ENCODE data around the gene TMEM44.
"Not testable (repeated sequence)": the region's sequence is repeated elsewhere in the genome, so short reads cannot be mapped to it uniquely, and the experiment has no call there.

The TMEM44 gene

GRCh38 chr3:194631696-194632095 lies 1.5 kb downstream of the TMEM44 start:
- no peak overlapping the region for H2AFZ ChIP-seq (ENCODE audit: low read length)
- no peak overlapping the region for H3K4me2 ChIP-seq (ENCODE audit: insufficient read depth, low read length, poor library complexity, severe bottlenecking)
- H3K36me3 ChIP-seq (replicated peaks in 1 of 2; ENCODE audit: control insufficient read depth in 2 of 2, insufficient read depth in 2 of 2, low read length in 2 of 2), result peaks cover 21 to 41% of the 10 kb centered on the region in 2 donors
- H2BK120ac ChIP-seq (ENCODE audit: low read depth, low read length), result no peak overlapping the region
- no peak overlapping the region for H3K4ac ChIP-seq (ENCODE audit: low read length)
- no peak overlapping the region for H2BK5ac ChIP-seq (ENCODE audit: low read length)
- H2AK5ac ChIP-seq (ENCODE audit: low read depth, low read length), result no peak overlapping the region
- H3K23ac ChIP-seq (ENCODE audit: low read depth, low read length, poor library complexity), result no peak overlapping the region
- H3K79me1 ChIP-seq (ENCODE audit: low read depth, low read length), result no peaks in the 10 kb centered on the region
- H3K4me3 ChIP-seq (ENCODE audit: low read length in 2 of 2), result no peak overlapping the region
- no peak overlapping the region for H2BK12ac ChIP-seq (ENCODE audit: low read length)
- H3K27ac ChIP-seq (replicated peaks; ENCODE audit: low read length), result no peak overlapping the region
- no peak overlapping the region for H2BK15ac ChIP-seq (ENCODE audit: low read length)
- no peaks in the 10 kb centered on the region for H3K4me1 ChIP-seq (ENCODE audit: control insufficient read depth in 2 of 2, insufficient read depth in 1 of 2, low read depth in 1 of 2, low read length in 2 of 2)
- H4K8ac ChIP-seq (ENCODE audit: low read depth, low read length), result no peak overlapping the region
- H3K18ac ChIP-seq (ENCODE audit: low read length), result no peak overlapping the region
- WGBS, 2 donors (ENCODE audit: extremely low coverage in 2 of 2, insufficient read length in 2 of 2, insufficient replicate concordance in 1 of 2), result no CpG with 5 or more reads among the region's 4 CpGs
- no peak overlapping the region for H3K9ac ChIP-seq (ENCODE audit: low read depth, low read length, poor library complexity)
- peaks cover 14 to 32% of the 10 kb centered on the region in 2 donors for H3K9me3 ChIP-seq (replicated peaks in 1 of 2; ENCODE audit: control insufficient read depth in 2 of 2, insufficient read depth in 1 of 2, low read depth in 1 of 2, low read length in 2 of 2)
- H4K91ac ChIP-seq (ENCODE audit: low read depth, low read length, poor library complexity), result no peak overlapping the region
- H3K14ac ChIP-seq (ENCODE audit: low read length), result no peak overlapping the region
- no peaks in the 10 kb centered on the region for H3K27me3 ChIP-seq (ENCODE audit: control insufficient read depth in 3 of 3, insufficient read depth in 3 of 3, low read depth in 1 of 3, low read length in 3 of 3)
- DNase-seq (ENCODE audit: low spot score), result no peak

- not testable (repeated sequence) for H2AK5ac ChIP-seq (ENCODE audit: low read depth, low read length); DNase-seq (ENCODE audit: low spot score); H3K18ac ChIP-seq (ENCODE audit: low read length); H3K9ac ChIP-seq (ENCODE audit: low read depth, low read length, poor library complexity); H4K8ac ChIP-seq (ENCODE audit: low read depth, low read length); H3K79me1 ChIP-seq (ENCODE audit: low read depth, low read length); H3K23ac ChIP-seq (ENCODE audit: low read depth, low read length, poor library complexity); H3K4me1 ChIP-seq (ENCODE audit: control insufficient read depth in 2 of 2, insufficient read depth in 1 of 2, low read depth in 1 of 2, low read length in 2 of 2); H2BK5ac ChIP-seq (ENCODE audit: low read length); H3K4me2 ChIP-seq (ENCODE audit: insufficient read depth, low read length, poor library complexity, severe bottlenecking); H2BK15ac ChIP-seq (ENCODE audit: low read length); H2AFZ ChIP-seq (ENCODE audit: low read length); H3K4ac ChIP-seq (ENCODE audit: low read length); H3K27ac ChIP-seq (replicated peaks; ENCODE audit: low read length); H3K4me3 ChIP-seq (ENCODE audit: low read length in 2 of 2); H2BK12ac ChIP-seq (ENCODE audit: low read length); H3K27me3 ChIP-seq (ENCODE audit: control insufficient read depth in 3 of 3, insufficient read depth in 3 of 3, low read depth in 1 of 3, low read length in 3 of 3); H4K91ac ChIP-seq (ENCODE audit: low read depth, low read length, poor library complexity); H3K14ac ChIP-seq (ENCODE audit: low read length); H2BK120ac ChIP-seq (ENCODE audit: low read depth, low read length)
- peaks cover 29 to 50% of the 10 kb centered on the region in 2 donors for H3K36me3 ChIP-seq (replicated peaks in 1 of 2; ENCODE audit: control insufficient read depth in 2 of 2, insufficient read depth in 2 of 2, low read length in 2 of 2)
- no CpG with 5 or more reads among the region's 29 CpGs for WGBS, 2 donors (ENCODE audit: extremely low coverage in 2 of 2, insufficient read length in 2 of 2, insufficient replicate concordance in 1 of 2)
- H3K9me3 ChIP-seq (replicated peaks in 1 of 2; ENCODE audit: control insufficient read depth in 2 of 2, insufficient read depth in 1 of 2, low read depth in 1 of 2, low read length in 2 of 2), result peaks cover 14 to 32% of the 10 kb centered on the region in 2 donors
Observed at GRCh38 chr3:194630681-194631080, 2.5 kb downstream of the TMEM44 start.

GRCh38 chr3:194624956-194625355 lies 8.3 kb downstream of the TMEM44 start:
- DNase-seq (ENCODE audit: low spot score), result no peak
- no CpG with 5 or more reads among the region's 6 CpGs for WGBS, 2 donors (ENCODE audit: extremely low coverage in 2 of 2, insufficient read length in 2 of 2, insufficient replicate concordance in 1 of 2)
- Histone ChIP-seq H3K9me3 (replicated peaks in 1 of 2; ENCODE audit: control insufficient read depth in 2 of 2, insufficient read depth in 1 of 2, low read depth in 1 of 2, low read length in 2 of 2) (peaks cover 8 to 12% of the 10 kb centered on the region in 2 donors), H2BK120ac (ENCODE audit: low read depth, low read length) (no peak overlapping the region), H2BK15ac (ENCODE audit: low read length) (no peak overlapping the region), H3K27ac (replicated peaks; ENCODE audit: low read length) (no peak overlapping the region), H2BK5ac (ENCODE audit: low read length) (no peak overlapping the region), H2AFZ (ENCODE audit: low read length) (no peak overlapping the region), H3K9ac (ENCODE audit: low read depth, low read length, poor library complexity) (no peak overlapping the region), H2AK5ac (ENCODE audit: low read depth, low read length) (no peak overlapping the region), H3K4me1 (ENCODE audit: control insufficient read depth in 2 of 2, insufficient read depth in 1 of 2, low read depth in 1 of 2, low read length in 2 of 2) (no peaks in the 10 kb centered on the region), H3K36me3 (replicated peaks in 1 of 2; ENCODE audit: control insufficient read depth in 2 of 2, insufficient read depth in 2 of 2, low read length in 2 of 2) (peaks cover 31 to 77% of the 10 kb centered on the region in 2 donors), H4K91ac (ENCODE audit: low read depth, low read length, poor library complexity) (no peak overlapping the region), H3K4ac (ENCODE audit: low read length) (no peak overlapping the region), H3K14ac (ENCODE audit: low read length) (no peak overlapping the region), H3K4me2 (ENCODE audit: insufficient read depth, low read length, poor library complexity, severe bottlenecking) (no peak overlapping the region), H2BK12ac (ENCODE audit: low read length) (no peak overlapping the region), H4K8ac (ENCODE audit: low read depth, low read length) (no peak overlapping the region), H3K18ac (ENCODE audit: low read length) (no peak overlapping the region), H3K4me3 (ENCODE audit: low read length in 2 of 2) (no peak overlapping the region), H3K79me1 (ENCODE audit: low read depth, low read length) (peaks cover 6% of the 10 kb centered on the region), H3K27me3 (ENCODE audit: control insufficient read depth in 3 of 3, insufficient read depth in 3 of 3, low read depth in 1 of 3, low read length in 3 of 3) (no peaks in the 10 kb centered on the region), H3K23ac (ENCODE audit: low read depth, low read length, poor library complexity) (peak overlapping the region; percentile 96)

- H2AK5ac ChIP-seq (ENCODE audit: low read depth, low read length), result no peak overlapping the region
- H3K18ac ChIP-seq (ENCODE audit: low read length), result no peak overlapping the region
- H2AFZ ChIP-seq (ENCODE audit: low read length), result no peak overlapping the region
- no peak for DNase-seq (ENCODE audit: low spot score)
- no CpG with 5 or more reads among the region's 25 CpGs for WGBS, 2 donors (ENCODE audit: extremely low coverage in 2 of 2, insufficient read length in 2 of 2, insufficient replicate concordance in 1 of 2)
- H3K4me3 ChIP-seq (ENCODE audit: low read length in 2 of 2), result peak overlapping the region in 1 of 2 donors; percentile 26
- no peaks in the 10 kb centered on the region for H3K27me3 ChIP-seq (ENCODE audit: control insufficient read depth in 3 of 3, insufficient read depth in 3 of 3, low read depth in 1 of 3, low read length in 3 of 3)
- H3K4ac ChIP-seq (ENCODE audit: low read length), result no peak overlapping the region
- H4K91ac ChIP-seq (ENCODE audit: low read depth, low read length, poor library complexity), result no peak overlapping the region
- no peak overlapping the region for H3K4me2 ChIP-seq (ENCODE audit: insufficient read depth, low read length, poor library complexity, severe bottlenecking)
- no peak overlapping the region for H2BK15ac ChIP-seq (ENCODE audit: low read length)
- no peak overlapping the region for H3K14ac ChIP-seq (ENCODE audit: low read length)
- H3K79me1 ChIP-seq (ENCODE audit: low read depth, low read length), result peaks cover 6% of the 10 kb centered on the region
- H2BK5ac ChIP-seq (ENCODE audit: low read length), result no peak overlapping the region
- no peak overlapping the region for H4K8ac ChIP-seq (ENCODE audit: low read depth, low read length)
- H3K36me3 ChIP-seq (replicated peaks in 1 of 2; ENCODE audit: control insufficient read depth in 2 of 2, insufficient read depth in 2 of 2, low read length in 2 of 2), result peaks cover 29 to 80% of the 10 kb centered on the region in 2 donors
- H3K23ac ChIP-seq (ENCODE audit: low read depth, low read length, poor library complexity), result peak overlapping the region; percentile 31
- H3K9ac ChIP-seq (ENCODE audit: low read depth, low read length, poor library complexity), result no peak overlapping the region
- H2BK12ac ChIP-seq (ENCODE audit: low read length), result no peak overlapping the region
- H3K27ac ChIP-seq (replicated peaks; ENCODE audit: low read length), result no peak overlapping the region
- H2BK120ac ChIP-seq (ENCODE audit: low read depth, low read length), result no peak overlapping the region
- H3K4me1 ChIP-seq (ENCODE audit: control insufficient read depth in 2 of 2, insufficient read depth in 1 of 2, low read depth in 1 of 2, low read length in 2 of 2), result no peaks in the 10 kb centered on the region
- H3K9me3 ChIP-seq (replicated peaks in 1 of 2; ENCODE audit: control insufficient read depth in 2 of 2, insufficient read depth in 1 of 2, low read depth in 1 of 2, low read length in 2 of 2), result peaks cover 3 to 5% of the 10 kb centered on the region in 2 donors
Observed at GRCh38 chr3:194623449-194624290, 9.5 kb downstream of the TMEM44 start.

All from neuronal stem cell (in vitro differentiated cells).